ENCODE data around the gene TMEM131. TPM values are rescaled to one million over a fixed set of nuclear protein-coding genes. Genes with fewer than 3 reads are reported as not detected.

The TMEM131 gene
- total RNA-seq, 1 experiment from 2014 or later, result 28.9 TPM

DNA sequence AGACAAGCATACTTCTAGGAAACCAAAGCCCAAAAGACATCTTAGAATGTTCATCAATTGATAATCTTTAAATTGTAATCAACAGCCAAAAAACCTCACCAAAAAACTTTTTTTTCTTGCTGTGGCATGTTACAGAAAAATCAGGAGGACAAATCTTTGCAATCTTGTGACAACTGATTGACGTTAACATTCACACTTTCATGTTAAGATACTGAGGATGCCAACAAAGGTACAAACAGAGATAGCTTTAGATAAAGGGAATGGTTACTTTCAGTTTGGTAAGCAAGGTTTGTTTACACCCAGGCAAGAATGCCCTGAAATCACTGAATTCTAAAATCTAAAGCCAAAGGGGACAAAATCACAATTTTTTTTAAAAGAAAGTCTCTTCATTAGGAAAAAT, 190.0 kb downstream of the TMEM131 start:
- Histone ChIP-seq H3K9me3 (ENCODE audit: low read depth, low read length, poor library complexity, severe bottlenecking) (no peaks in the 10 kb centered on the region), H3K27ac (ENCODE audit: low read depth, low read length, poor library complexity, severe bottlenecking) (no peak overlapping the region), H3K4me1 (ENCODE audit: insufficient read depth, low read length, poor library complexity, severe bottlenecking) (no peaks in the 10 kb centered on the region), H3K4me3 (ENCODE audit: low read depth, low read length, poor library complexity, severe bottlenecking) (no peak overlapping the region), H3K36me3 (ENCODE audit: insufficient read depth, low read length, poor library complexity, severe bottlenecking) (peaks cover 4% of the 10 kb centered on the region), H3K27me3 (replicated peaks; ENCODE audit: insufficient read depth, low read depth, low read length, poor library complexity) (no peaks in the 10 kb centered on the region)
- no peak for DNase-seq (ENCODE audit: low spot score)
- intact Hi-C loops (cut with micrococcal nuclease; ENCODE audit: unreplicated experiment), result loop anchor here (1.0 to 10.0 kb wide), 3 partner anchors 189 to 579 kb away; partner anchors contain the start of gene TMEM131
- no TSS peak for BruUV-seq (replicated peaks)
- ChIA-PET CTCF (no interaction called here), POLR2A (ENCODE audit: low non-redundant PET) (no interaction called here)
- TF ChIP-seq, protein P1, sequence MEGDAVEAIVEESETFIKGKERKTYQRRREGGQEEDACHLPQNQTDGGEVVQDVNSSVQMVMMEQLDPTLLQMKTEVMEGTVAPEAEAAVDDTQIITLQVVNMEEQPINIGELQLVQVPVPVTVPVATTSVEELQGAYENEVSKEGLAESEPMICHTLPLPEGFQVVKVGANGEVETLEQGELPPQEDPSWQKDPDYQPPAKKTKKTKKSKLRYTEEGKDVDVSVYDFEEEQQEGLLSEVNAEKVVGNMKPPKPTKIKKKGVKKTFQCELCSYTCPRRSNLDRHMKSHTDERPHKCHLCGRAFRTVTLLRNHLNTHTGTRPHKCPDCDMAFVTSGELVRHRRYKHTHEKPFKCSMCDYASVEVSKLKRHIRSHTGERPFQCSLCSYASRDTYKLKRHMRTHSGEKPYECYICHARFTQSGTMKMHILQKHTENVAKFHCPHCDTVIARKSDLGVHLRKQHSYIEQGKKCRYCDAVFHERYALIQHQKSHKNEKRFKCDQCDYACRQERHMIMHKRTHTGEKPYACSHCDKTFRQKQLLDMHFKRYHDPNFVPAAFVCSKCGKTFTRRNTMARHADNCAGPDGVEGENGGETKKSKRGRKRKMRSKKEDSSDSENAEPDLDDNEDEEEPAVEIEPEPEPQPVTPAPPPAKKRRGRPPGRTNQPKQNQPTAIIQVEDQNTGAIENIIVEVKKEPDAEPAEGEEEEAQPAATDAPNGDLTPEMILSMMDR (conservative IDR thresholded peaks at IDR 0.05; ENCODE audit: low read depth, low read length), result no peak
- TF ChIP-seq EZH2 (IDR thresholded peaks at IDR 0.05; ENCODE audit: borderline replicate concordance, low read depth, low read length, poor library complexity, severe bottlenecking), result no peak

DNA sequence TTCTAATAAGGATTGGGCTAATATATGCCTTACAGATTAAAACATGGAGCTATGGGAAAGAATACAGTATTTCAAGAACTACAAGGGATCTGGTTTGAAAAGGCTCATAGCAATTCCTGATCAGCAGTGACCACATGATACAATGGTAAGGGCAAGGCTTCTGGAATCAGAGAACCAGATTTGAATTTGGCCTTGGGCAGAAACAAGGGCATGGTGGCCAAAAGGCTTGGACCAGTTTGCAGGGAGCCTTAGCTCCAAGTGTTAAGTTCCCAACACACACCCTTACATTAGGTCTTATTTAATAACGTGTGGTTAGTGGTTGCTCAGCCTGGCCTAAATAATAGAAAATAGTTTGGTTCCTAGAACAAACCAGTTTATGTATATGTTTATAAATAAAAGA, 194.7 kb downstream of the TMEM131 start:
- Histone ChIP-seq H3K9me3 (ENCODE audit: low read depth, low read length, poor library complexity, severe bottlenecking) (no peaks in the 10 kb centered on the region), H3K4me1 (ENCODE audit: insufficient read depth, low read length, poor library complexity, severe bottlenecking) (no peaks in the 10 kb centered on the region), H3K36me3 (ENCODE audit: insufficient read depth, low read length, poor library complexity, severe bottlenecking) (peaks cover 4% of the 10 kb centered on the region), H3K27me3 (replicated peaks; ENCODE audit: insufficient read depth, low read depth, low read length, poor library complexity) (no peaks in the 10 kb centered on the region), H3K27ac (ENCODE audit: low read depth, low read length, poor library complexity, severe bottlenecking) (no peak overlapping the region), H3K4me3 (ENCODE audit: low read depth, low read length, poor library complexity, severe bottlenecking) (no peak overlapping the region)
- POLR2A ChIA-PET (ENCODE audit: low non-redundant PET), result no interaction called here
- CTCF ChIA-PET, result no interaction called here
- BruUV-seq (replicated peaks), result no TSS peak
- intact Hi-C loops (cut with micrococcal nuclease; ENCODE audit: unreplicated experiment), result loop anchor here (10.0 kb wide), 1 partner anchor 194 kb away; the partner anchor contains the start of gene TMEM131
- DNase-seq (ENCODE audit: low spot score), result no peak
- TF ChIP-seq EZH2 (IDR thresholded peaks at IDR 0.05; ENCODE audit: borderline replicate concordance, low read depth, low read length, poor library complexity, severe bottlenecking), result no peak
- TF ChIP-seq, protein P1 (conservative IDR thresholded peaks at IDR 0.05; ENCODE audit: low read depth, low read length), result no peak

DNA sequence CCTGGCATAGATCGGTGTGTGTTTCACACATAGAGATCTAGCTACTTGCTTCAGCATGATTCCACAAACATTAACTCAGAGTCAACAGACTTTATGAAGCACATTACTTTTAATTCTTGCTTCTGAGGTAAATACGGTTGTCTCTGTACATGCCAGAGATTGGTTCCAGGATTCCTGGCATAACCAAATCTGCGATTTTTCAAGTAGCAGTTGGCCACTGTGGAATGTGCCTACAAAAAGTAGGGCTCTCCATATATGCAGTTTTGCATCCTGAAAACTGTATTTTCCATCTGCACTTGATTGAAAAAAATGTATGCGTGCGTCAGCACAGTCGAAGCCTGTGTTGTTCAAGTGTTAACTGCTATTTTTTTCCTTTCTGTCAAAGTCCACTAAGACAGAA, 197.3 kb downstream of the TMEM131 start:
- H3K36me3 ChIP-seq (ENCODE audit: insufficient read depth, low read length, poor library complexity, severe bottlenecking), result peaks cover 4% of the 10 kb centered on the region

More for the DNA sequence above, 197.3 kb downstream of the TMEM131 start:
- BruUV-seq (replicated peaks), result no TSS peak
- intact Hi-C loops (cut with micrococcal nuclease; ENCODE audit: unreplicated experiment), result loop anchor here (10.0 kb wide), 1 partner anchor 396 kb away; no protein-coding TSS in a partner anchor
- Histone ChIP-seq H3K9me3 (ENCODE audit: low read depth, low read length, poor library complexity, severe bottlenecking) (no peaks in the 10 kb centered on the region), H3K27me3 (replicated peaks; ENCODE audit: insufficient read depth, low read depth, low read length, poor library complexity) (no peaks in the 10 kb centered on the region), H3K4me1 (ENCODE audit: insufficient read depth, low read length, poor library complexity, severe bottlenecking) (no peaks in the 10 kb centered on the region), H3K27ac (ENCODE audit: low read depth, low read length, poor library complexity, severe bottlenecking) (no peak overlapping the region), H3K4me3 (ENCODE audit: low read depth, low read length, poor library complexity, severe bottlenecking) (no peak overlapping the region)
- TF ChIP-seq, protein P1 (conservative IDR thresholded peaks at IDR 0.05; ENCODE audit: low read depth, low read length), result no peak
- no peak for TF ChIP-seq EZH2 (IDR thresholded peaks at IDR 0.05; ENCODE audit: borderline replicate concordance, low read depth, low read length, poor library complexity, severe bottlenecking)
- CTCF ChIA-PET, result no interaction called here
- no peak for DNase-seq (ENCODE audit: low spot score)
- POLR2A ChIA-PET (ENCODE audit: low non-redundant PET), result no interaction called here
